Activated CD4-positive, alpha-beta T cell treated with anti-CD3 and anti-CD28 coated beads, Interleukin-2, amount 50 U/mL, for 16 hours (primary cell): ENCODE data around the gene ZNF609.

Experiments used
- DNase-seq: peaks from one replicate; pipeline ENCODE4 v3.0.0-alpha.2; 2020

Gene ZNF609

DNA sequence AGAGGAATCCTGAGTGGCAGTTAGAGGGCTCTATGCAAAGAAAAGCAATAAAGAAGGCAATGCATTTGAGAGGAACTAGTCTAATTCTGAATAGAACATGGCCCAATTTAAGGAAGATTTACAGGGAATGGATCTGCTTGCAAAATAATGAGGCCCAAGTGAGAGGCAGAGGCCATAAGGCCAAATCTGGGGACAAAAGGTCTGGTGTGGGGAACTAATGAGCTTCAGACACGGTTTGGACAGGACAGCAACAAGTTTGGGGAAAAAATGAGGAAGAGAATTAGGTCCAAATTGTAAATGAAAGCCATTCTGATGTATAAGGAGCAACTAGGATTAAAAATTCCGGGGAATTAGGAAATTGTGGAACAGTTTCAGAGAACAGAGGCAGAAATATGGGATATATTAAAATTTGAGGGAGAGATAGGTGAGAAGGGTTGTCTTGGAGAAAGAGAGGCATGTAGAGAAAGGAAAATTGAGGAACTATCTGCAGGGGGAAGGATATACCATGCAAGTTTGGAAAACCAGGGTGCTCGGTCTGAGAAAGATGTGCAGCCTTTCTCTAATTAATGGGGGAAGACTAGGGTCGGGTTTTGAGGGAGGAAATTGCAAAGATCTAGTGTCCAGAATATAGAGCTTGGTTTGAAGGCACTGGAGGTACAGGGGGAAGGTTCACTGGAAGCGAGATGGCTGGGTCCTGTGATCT, 241.3 kb downstream of the ZNF609 start:
- DNase-seq: no peak

- DNase-seq: peak; percentile 96
These were observed 242.6 kb downstream of the ZNF609 start for GRCh38 chr15:64702816-64703631.

DNA sequence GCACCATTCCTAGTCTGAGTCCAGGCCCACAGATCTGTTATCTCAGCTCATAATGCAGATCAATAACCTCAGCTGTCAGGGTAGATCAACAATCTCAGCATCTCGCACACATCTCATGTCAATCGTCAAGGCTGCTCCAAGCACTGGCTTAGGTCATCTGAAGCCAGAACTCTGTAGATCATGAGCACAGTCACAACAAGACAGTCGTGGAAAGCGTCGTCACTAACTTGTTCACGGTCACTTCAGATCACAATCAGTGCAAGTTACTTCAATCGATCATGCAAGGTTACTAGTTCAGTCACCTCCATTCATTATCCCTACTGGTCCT, 243.2 kb downstream of the ZNF609 start:
- DNase-seq: no peak

DNA sequence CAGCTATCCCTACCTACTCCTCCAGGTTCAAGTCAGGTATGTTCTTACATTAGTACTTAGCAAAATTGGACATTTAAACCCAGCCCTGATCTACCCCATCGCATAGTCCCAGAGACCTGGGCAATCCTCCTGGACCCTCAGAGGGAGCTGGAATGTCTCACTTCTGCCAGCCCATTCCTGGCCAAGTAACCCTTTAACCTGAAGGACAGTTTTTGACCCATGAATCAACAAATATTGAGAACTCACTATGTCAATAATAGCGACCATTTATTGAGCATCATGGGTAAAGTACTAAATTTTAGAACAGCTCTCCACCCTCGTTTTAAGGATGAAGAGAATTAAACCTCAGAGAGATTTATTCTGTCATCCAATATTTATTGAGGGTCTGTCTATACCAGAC, 244.6 kb downstream of the ZNF609 start:
- no peak for DNase-seq

GRCh38 chr15:64706011-64706911, 245.9 kb downstream of the ZNF609 start:
- no peak for DNase-seq

- no peak for DNase-seq
These were observed 250.5 kb downstream of the ZNF609 start for GRCh38 chr15:64710676-64711428.

GRCh38 chr15:64712353-64712752, 252.0 kb downstream of the ZNF609 start:
- no peak for DNase-seq

GRCh38 chr15:64713592-64713991, 253.2 kb downstream of the ZNF609 start:
- DNase-seq: no peak

DNA sequence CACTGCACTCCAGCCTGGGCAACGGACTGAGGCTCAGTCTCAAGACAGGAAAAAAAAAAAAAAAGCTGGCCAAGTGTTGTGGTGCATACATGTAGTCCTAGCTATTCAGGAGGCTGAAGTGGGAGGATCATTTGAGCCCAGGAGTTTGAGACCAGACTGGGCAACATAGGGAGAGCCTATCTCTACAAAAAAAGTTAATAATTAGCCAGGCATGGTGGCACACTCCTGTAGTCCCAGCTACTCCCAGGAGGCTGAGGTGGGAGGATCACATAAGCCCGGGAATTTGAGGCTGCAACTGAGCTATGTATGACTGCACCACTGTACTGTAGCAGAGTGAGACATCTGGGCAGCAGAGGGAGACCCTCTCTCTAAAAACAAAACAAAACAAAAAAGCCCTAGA, 256.1 kb downstream of the ZNF609 start:
- no peak for DNase-seq

DNA sequence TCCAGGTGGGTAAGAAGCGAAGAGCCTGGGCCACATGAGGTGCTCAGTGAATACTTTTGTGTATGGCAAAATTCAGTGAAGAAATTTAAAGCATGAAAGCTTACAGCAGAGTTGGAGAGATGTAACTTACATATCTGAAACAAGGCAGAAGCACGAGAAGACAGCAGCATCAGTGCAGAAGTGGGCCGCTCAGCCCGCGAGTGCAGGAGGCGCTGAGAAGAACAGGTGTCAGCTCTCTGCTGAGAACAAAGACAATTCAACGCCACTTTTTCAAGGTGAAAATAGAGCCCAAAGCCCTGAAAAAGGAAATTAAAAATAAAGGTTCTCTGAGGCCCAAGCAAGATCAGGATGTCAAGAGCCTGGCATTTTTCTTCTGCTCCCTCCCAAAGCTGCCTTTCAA, 256.8 kb downstream of the ZNF609 start:
- DNase-seq: no peak

GRCh38 chr15:64717735-64718495, 257.5 kb downstream of the ZNF609 start:
- no peak for DNase-seq

DNA sequence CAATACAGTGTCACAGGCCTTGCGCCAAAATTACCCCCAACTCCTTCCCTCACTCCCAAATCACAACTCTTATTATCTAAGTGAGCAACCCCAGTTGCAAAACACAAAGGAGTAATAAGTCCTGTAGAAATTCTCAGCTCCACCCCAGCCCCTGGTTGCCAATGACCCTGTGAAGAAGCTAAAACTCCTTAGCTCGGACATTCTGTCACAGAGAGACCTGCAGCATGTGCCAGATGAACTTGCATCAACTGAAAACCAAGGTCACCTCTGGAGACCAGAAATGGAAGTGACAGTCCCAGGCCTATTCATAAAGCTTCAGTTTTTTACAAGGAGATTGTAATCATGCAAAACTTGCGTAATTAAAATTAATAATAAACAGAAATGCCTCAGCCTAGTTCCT, 259.8 kb downstream of the ZNF609 start:
- no peak for DNase-seq

DNA sequence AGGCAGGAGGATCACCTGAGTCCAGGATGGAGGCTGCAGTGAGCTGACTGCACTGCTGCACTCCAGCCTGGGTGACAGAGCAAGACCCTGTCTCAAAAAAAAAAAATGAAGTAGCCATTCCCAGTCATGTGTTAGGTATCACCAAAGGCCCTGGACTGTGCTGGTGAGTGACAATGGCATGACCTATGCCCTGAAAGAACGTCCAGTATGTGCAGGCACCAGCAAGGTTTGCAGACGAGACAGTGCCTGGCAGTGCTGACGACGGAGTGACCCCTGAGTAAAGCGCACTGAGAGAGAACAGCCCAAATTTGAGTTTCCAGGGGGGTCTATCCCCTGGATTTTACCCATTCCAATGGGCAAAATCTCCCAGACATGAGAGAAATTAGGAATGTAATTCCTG, 269.8 kb downstream of the ZNF609 start:
- DNase-seq: no peak

DNA sequence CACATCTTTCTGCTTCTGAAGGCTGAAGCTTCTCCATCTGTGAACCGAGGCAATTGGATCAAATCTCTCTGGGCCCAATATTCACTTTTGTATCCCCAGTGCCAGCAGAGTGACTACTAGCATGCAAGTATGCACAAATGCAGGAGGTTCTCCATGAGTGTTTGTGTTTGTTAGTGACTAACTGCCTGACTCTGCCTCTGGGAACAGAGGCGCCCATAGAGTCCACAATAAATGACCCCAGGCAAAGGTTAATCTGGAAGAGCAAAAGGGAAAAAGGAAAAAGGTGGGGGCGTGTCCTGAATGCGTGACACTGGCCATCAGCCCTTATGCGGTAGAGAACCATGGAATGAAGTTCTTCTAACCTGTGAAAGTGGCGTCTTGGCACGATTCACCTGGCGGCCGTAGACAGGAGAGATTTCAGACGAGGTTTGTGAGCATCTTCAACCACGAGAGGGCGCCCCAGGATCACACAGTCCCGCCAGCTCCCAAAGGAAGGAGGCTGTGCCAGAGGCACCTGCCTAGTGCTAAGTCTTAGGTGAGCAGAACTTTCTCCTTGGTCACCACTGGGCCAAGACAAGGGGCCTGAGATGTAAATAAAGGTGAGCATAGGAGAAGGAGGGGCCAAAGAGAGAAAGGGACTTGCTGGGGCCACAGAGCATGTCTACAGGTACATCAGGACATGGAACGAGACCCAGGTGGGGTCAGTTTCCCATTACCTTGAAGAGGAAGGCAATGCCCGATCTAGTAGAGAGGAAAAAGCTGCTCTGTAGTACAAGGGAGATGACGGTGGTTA, 270.8 kb downstream of the ZNF609 start:
- DNase-seq: peak; percentile 83

- no peak for DNase-seq
These were observed 271.4 kb downstream of the ZNF609 start for GRCh38 chr15:64731805-64732151.

DNA sequence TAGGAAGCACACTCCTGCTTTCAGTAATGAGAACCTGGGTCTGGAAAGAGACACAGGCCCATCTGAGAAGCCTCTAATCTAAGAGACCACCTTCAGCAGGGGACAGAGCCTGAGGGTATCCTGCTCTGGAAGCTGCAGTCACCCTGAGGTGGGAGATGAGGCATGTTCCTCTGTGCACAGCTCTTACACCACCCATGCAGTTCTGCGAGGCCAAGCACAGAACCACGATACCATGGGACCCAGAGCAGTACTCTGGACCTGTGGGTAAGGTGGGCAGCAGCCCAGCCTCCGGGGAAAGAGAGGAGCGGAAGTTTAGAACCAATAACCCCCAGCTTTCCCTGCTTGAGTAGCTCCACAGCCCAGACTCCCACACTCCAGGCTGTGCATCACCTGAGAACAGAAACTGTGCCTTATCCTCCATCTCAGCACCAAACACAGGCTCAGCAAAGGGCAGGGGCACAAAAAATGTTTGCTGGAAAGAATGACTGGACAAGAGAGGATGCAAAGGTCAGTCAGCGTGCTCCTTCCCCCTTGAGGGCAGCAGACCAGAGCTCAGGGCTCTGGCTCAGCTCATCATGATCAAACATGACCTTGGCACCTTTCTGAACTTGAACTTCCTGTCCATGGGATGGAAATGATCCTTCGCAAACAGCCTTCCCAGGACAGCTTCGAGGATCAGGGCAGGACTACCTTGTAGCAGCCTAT, 271.9 kb downstream of the ZNF609 start:
- no peak for DNase-seq
